Measurements from ENCODE around the gene C2CD5.

Gene C2CD5

GRCh38 chr12:22536346-22536945 lies 7.9 kb downstream of the C2CD5 start:
- no peak for TF ChIP-seq CTCF (IDR thresholded peaks at IDR 0.05; ENCODE audit: low read length, missing control alignments)
- no peak overlapping the region for H3K4me3 ChIP-seq (replicated peaks; ENCODE audit: low read depth, low read length)
- no peak for DNase-seq (ENCODE audit: low read depth)

DNA sequence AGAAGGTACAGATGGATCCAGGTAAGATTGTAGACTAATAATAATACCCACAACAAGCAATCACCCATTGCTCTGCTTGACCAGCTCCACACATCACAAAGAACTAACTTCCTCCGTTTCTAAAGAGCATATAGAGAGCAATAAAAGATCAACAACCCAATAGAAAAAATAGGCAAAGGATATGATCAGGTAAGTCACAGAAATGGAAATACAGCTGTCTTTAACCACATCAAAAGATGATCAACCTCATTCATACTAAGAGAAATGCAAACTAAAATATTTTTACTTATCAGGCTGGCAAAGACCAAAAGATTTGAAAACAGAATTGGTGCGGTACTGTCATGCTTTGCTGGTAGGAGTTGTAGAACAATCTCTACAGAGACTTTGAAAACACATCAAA lies 8.9 kb downstream of the C2CD5 start:
- H3K4me3 ChIP-seq (replicated peaks; ENCODE audit: low read depth, low read length), result no peak overlapping the region
- no peak for DNase-seq (ENCODE audit: low read depth)
- no peak for TF ChIP-seq CTCF (IDR thresholded peaks at IDR 0.05; ENCODE audit: low read length, missing control alignments)

- TF ChIP-seq CTCF (IDR thresholded peaks at IDR 0.05; ENCODE audit: low read length, missing control alignments), result no peak
- no peak for DNase-seq (ENCODE audit: low read depth)
- H3K4me3 ChIP-seq (replicated peaks; ENCODE audit: low read depth, low read length), result no peak overlapping the region
Measured at GRCh38 chr12:22535038-22535437, 9.3 kb downstream of the C2CD5 start.

- H3K4me3 ChIP-seq (replicated peaks; ENCODE audit: low read depth, low read length), result no peak overlapping the region
- no peak for TF ChIP-seq CTCF (IDR thresholded peaks at IDR 0.05; ENCODE audit: low read length, missing control alignments)
- DNase-seq (ENCODE audit: low read depth), result no peak
Measured at GRCh38 chr12:22533155-22533554, 11.2 kb downstream of the C2CD5 start.

- no peak for TF ChIP-seq CTCF (IDR thresholded peaks at IDR 0.05; ENCODE audit: low read length, missing control alignments)
- no peak for DNase-seq (ENCODE audit: low read depth)
Measured at GRCh38 chr12:22532317-22532716, 12.0 kb downstream of the C2CD5 start.

GRCh38 chr12:22531205-22531604 lies 13.1 kb downstream of the C2CD5 start:
- no peak for TF ChIP-seq CTCF (IDR thresholded peaks at IDR 0.05; ENCODE audit: low read length, missing control alignments)
- no peak overlapping the region for H3K4me3 ChIP-seq (replicated peaks; ENCODE audit: low read depth, low read length)
- DNase-seq (ENCODE audit: low read depth), result no peak

More at GRCh38 chr12:22532317-22532716, 12.0 kb downstream of the C2CD5 start:
- no peak overlapping the region for H3K4me3 ChIP-seq (replicated peaks; ENCODE audit: low read depth, low read length)

All from fibroblast of pulmonary artery (primary cell).